ENCODE data around the gene NFKB1.

DNA sequence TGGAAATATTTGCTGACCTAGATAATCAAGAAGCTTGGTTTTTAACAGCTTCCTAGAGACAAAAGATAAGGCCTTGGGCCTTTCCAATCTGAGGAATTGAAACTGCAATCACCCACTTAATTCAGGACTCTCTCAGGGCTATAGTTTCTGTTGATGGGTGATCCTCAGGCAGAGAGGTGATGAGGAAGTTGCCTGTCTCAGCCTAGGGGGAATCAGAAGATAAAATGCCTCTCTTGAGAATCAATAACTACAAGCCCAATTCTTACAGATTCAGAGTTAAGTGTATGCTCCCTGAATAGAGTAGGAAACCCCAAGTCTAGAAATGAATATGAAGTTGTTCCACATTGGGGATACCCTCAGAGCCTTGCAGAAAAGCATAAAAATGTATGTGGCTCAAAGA lies 45.5 kb downstream of the NFKB1 start:
- no peak for TF ChIP-seq EZH2phosphoT487 (IDR thresholded peaks at IDR 0.05; ENCODE audit: low read depth)
- TF ChIP-seq, protein P1, sequence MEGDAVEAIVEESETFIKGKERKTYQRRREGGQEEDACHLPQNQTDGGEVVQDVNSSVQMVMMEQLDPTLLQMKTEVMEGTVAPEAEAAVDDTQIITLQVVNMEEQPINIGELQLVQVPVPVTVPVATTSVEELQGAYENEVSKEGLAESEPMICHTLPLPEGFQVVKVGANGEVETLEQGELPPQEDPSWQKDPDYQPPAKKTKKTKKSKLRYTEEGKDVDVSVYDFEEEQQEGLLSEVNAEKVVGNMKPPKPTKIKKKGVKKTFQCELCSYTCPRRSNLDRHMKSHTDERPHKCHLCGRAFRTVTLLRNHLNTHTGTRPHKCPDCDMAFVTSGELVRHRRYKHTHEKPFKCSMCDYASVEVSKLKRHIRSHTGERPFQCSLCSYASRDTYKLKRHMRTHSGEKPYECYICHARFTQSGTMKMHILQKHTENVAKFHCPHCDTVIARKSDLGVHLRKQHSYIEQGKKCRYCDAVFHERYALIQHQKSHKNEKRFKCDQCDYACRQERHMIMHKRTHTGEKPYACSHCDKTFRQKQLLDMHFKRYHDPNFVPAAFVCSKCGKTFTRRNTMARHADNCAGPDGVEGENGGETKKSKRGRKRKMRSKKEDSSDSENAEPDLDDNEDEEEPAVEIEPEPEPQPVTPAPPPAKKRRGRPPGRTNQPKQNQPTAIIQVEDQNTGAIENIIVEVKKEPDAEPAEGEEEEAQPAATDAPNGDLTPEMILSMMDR (IDR thresholded peaks at IDR 0.05; ENCODE audit: low read depth, low read length) = no peak
